Measurements from ENCODE around the gene LPCAT2.
A peak's percentile ranks its signal among the peaks of the same experiment; 100 is the strongest.

The LPCAT2 gene

GRCh38 chr16:55508941-55509931 is at the start of gene LPCAT2:
LPCAT2 (plus strand) TSS chr16:55509072; CDS start chr16:55509182, 110 bp downstream.
- H3K27ac ChIP-seq = peak within 1 kb of the TSS; percentile 16 to 90 (median 75)

GRCh38 chr16:55462241-55462640 is 46.6 kb upstream of the LPCAT2 start:
- no peak overlapping the region for H3K27ac ChIP-seq
- no peak overlapping the region for H3K4me3 ChIP-seq

More at GRCh38 chr16:55508941-55509931, at the start of gene LPCAT2:
- peak within 1 kb of the TSS; percentile 50 to 72 (median 53) for H3K4me3 ChIP-seq

- H3K4me3 ChIP-seq = no peak overlapping the region
- no peak overlapping the region for H3K27ac ChIP-seq
These were observed 44.5 kb upstream of the LPCAT2 start for GRCh38 chr16:55464375-55464774.

GRCh38 chr16:55465077-55465896 is 43.6 kb upstream of the LPCAT2 start:
- no peak overlapping the region for H3K27ac ChIP-seq
- H3K4me3 ChIP-seq = no peak overlapping the region

GRCh38 chr16:55466209-55466608 is 42.7 kb upstream of the LPCAT2 start:
- H3K27ac ChIP-seq = no peak overlapping the region
- no peak overlapping the region for H3K4me3 ChIP-seq

- Histone ChIP-seq H3K4me3 (no peak overlapping the region), H3K27ac (no peak overlapping the region)
These were observed 41.0 kb upstream of the LPCAT2 start for GRCh38 chr16:55467898-55468297.

GRCh38 chr16:55468352-55468990 is 40.4 kb upstream of the LPCAT2 start:
- Histone ChIP-seq H3K27ac (no peak overlapping the region), H3K4me3 (no peak overlapping the region)

- Histone ChIP-seq H3K4me3 (no peak overlapping the region), H3K27ac (peak overlapping the region in 8 of 21 experiments; percentile 27 to 83 (median 57))
These were observed 38.9 kb upstream of the LPCAT2 start for GRCh38 chr16:55469821-55470532.

- no peak overlapping the region for H3K4me3 ChIP-seq
- H3K27ac ChIP-seq = peak overlapping the region in 19 of 21 experiments; percentile 5 to 83 (median 53)
These were observed 38.1 kb upstream of the LPCAT2 start for GRCh38 chr16:55470533-55471371.

GRCh38 chr16:55471448-55472097 is 37.3 kb upstream of the LPCAT2 start:
- Histone ChIP-seq H3K27ac (peak overlapping the region in 18 of 21 experiments; percentile 5 to 83 (median 50)), H3K4me3 (no peak overlapping the region)

GRCh38 chr16:55473587-55473986 is 35.3 kb upstream of the LPCAT2 start:
- Histone ChIP-seq H3K27ac (no peak overlapping the region), H3K4me3 (no peak overlapping the region)

GRCh38 chr16:55474821-55475220 is 34.1 kb upstream of the LPCAT2 start:
- peak overlapping the region in 2 of 21 experiments; percentile 22 to 45 for H3K27ac ChIP-seq
- H3K4me3 ChIP-seq = no peak overlapping the region

GRCh38 chr16:55475919-55476318 is 33.0 kb upstream of the LPCAT2 start:
- H3K4me3 ChIP-seq = no peak overlapping the region
- peak overlapping the region in 9 of 21 experiments; percentile 2 to 92 (median 44) for H3K27ac ChIP-seq

- Histone ChIP-seq H3K4me3 (no peak overlapping the region), H3K27ac (peak overlapping the region in 12 of 21 experiments; percentile 6 to 92 (median 53))
These were observed 32.0 kb upstream of the LPCAT2 start for GRCh38 chr16:55476625-55477533.

- no peak overlapping the region for H3K4me3 ChIP-seq
- peak overlapping the region in 14 of 21 experiments; percentile 6 to 92 (median 48) for H3K27ac ChIP-seq
These were observed 31.1 kb upstream of the LPCAT2 start for GRCh38 chr16:55477736-55478135.

- H3K4me3 ChIP-seq = peak within 1 kb of the TSS; percentile 37 to 53 (median 45)
- H3K27ac ChIP-seq = peak within 1 kb of the TSS in 20 of 21 experiments; percentile 54 to 92 (median 84)
These were observed 29.9 kb upstream of the LPCAT2 start, which contains the start of gene MMP2 for GRCh38 chr16:55478827-55479429. MMP2 (plus strand) TSS chr16:55479198; CDS start chr16:55479480, 282 bp downstream.

All from skin epidermis (tissue), 12 donors.